Omental fat pad (tissue), 4 donors: Measurements from ENCODE around the gene SH2D1A. TPM values are rescaled to one million over a fixed set of nuclear protein-coding genes. Genes with fewer than 3 reads are reported as not detected.

Experiments used
- ATAC-seq: fragments of 150-250 bp; one replicate; pipeline ENCODE4 v1.9.1; 2016; ENCODE audit warnings: mild to moderate bottlenecking, moderate library complexity; ENCODE audit not compliant: low FRiP score
- DNase-seq: peaks from one replicate; pipeline ENCODE4 v3.0.0-alpha.2; 2019; ENCODE audit warnings: low spot score
- small RNA-seq: library from RNA; depleted of rRNA; stranded (forward); fragments of <200 nt; gene quantifications from one replicate; pipeline ENCODE3, GENCODE V24; 2016
- total RNA-seq, 4 donors: library from RNA; depleted of rRNA; stranded (reverse); fragments of >200 nt; gene quantifications; one replicate each; pipeline ENCODE4 v1.1.0, GENCODE V29; 2016
- TF ChIP-seq, protein P1 (sequence below), 3 donors: fragments of 450-650 bp; IDR thresholded peaks; one replicate each; pipeline ENCODE4 v1.5.1; 2016 to 2017; ENCODE audit warnings: antibody characterized with exemption in 3 of 3, mild to moderate bottlenecking in 3 of 3, moderate library complexity in 2 of 3

SH2D1A gene
- total RNA-seq, 4 donors from 2014 or later: 0.93 to 4.9 (median 2.8) TPM

- TF ChIP-seq, protein P1, sequence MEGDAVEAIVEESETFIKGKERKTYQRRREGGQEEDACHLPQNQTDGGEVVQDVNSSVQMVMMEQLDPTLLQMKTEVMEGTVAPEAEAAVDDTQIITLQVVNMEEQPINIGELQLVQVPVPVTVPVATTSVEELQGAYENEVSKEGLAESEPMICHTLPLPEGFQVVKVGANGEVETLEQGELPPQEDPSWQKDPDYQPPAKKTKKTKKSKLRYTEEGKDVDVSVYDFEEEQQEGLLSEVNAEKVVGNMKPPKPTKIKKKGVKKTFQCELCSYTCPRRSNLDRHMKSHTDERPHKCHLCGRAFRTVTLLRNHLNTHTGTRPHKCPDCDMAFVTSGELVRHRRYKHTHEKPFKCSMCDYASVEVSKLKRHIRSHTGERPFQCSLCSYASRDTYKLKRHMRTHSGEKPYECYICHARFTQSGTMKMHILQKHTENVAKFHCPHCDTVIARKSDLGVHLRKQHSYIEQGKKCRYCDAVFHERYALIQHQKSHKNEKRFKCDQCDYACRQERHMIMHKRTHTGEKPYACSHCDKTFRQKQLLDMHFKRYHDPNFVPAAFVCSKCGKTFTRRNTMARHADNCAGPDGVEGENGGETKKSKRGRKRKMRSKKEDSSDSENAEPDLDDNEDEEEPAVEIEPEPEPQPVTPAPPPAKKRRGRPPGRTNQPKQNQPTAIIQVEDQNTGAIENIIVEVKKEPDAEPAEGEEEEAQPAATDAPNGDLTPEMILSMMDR (IDR thresholded peaks at IDR 0.05): no peak
- DNase-seq (no peak), ATAC-seq (no peak)
These were observed 75.7 kb downstream of the SH2D1A start for GRCh38 chrX:124421898-124422655.

Small RNA genes lying within 50 kb of the gene (small RNA-seq; reads per million reads assigned to genes)
- not detected for gene AL022718.1

Other genes starting within 250 kb of the SH2D1A start
- gene TEX13D, start 13.9 kb upstream of the SH2D1A start, total RNA-seq: not detected